ENCODE results near the gene CETN1.

The CETN1 gene

GRCh38 chr18:610214-610928 is 30.2 kb downstream of the CETN1 start:
- TF ChIP-seq CTCF (IDR thresholded peaks at IDR 0.05; ENCODE audit: low read depth, low read length), result no peak
- no peak for TF ChIP-seq EZH2phosphoT487 (IDR thresholded peaks at IDR 0.05; ENCODE audit: low read depth)
- Histone ChIP-seq H3K27me3 (ENCODE audit: low read depth, low read length) (peaks cover 3% of the 10 kb centered on the region; the same call in 1 of the 2 replicates), H3K79me2 (ENCODE audit: low read length) (no peaks in the 10 kb centered on the region), H3K4me3 (ENCODE audit: low read length) (no peak overlapping the region), H3K9me3 (ENCODE audit: insufficient read depth, low read length) (no peaks in the 10 kb centered on the region), H4K20me1 (ENCODE audit: insufficient read depth, low read length) (no peaks in the 10 kb centered on the region), H3K9ac (ENCODE audit: low read length) (no peak overlapping the region), H3K4me2 (ENCODE audit: low read length) (no peak overlapping the region), H3K4me1 (ENCODE audit: low read length) (peaks cover 26% of the 10 kb centered on the region), H3K36me3 (replicated peaks; ENCODE audit: low read depth, low read length) (no peaks in the 10 kb centered on the region), H3K27ac (ENCODE audit: low read length) (no peak overlapping the region), H2AFZ (ENCODE audit: low read depth, low read length) (no peak overlapping the region)

- Histone ChIP-seq H3K27me3 (ENCODE audit: low read depth, low read length) (no peaks in the 10 kb centered on the region), H3K4me2 (ENCODE audit: low read length) (no peak overlapping the region), H3K36me3 (replicated peaks; ENCODE audit: low read depth, low read length) (no peaks in the 10 kb centered on the region), H3K4me3 (ENCODE audit: low read length) (no peak overlapping the region), H4K20me1 (ENCODE audit: insufficient read depth, low read length) (no peaks in the 10 kb centered on the region), H3K9ac (ENCODE audit: low read length) (no peak overlapping the region), H2AFZ (ENCODE audit: low read depth, low read length) (no peak overlapping the region), H3K79me2 (ENCODE audit: low read length) (no peaks in the 10 kb centered on the region), H3K9me3 (ENCODE audit: insufficient read depth, low read length) (no peaks in the 10 kb centered on the region), H3K27ac (ENCODE audit: low read length) (no peak overlapping the region), H3K4me1 (ENCODE audit: low read length) (peaks cover 39% of the 10 kb centered on the region)
- TF ChIP-seq EZH2phosphoT487 (IDR thresholded peaks at IDR 0.05; ENCODE audit: low read depth) (no peak), CTCF (IDR thresholded peaks at IDR 0.05; ENCODE audit: low read depth, low read length) (no peak)
Observed at GRCh38 chr18:612156-612555, 32.0 kb downstream of the CETN1 start.

GRCh38 chr18:614193-614592 is 34.0 kb downstream of the CETN1 start:
- H3K9ac ChIP-seq (ENCODE audit: low read length), result no peak overlapping the region; the same call in 1 of the 2 replicates
- no peaks in the 10 kb centered on the region for H4K20me1 ChIP-seq (ENCODE audit: insufficient read depth, low read length)
- no peaks in the 10 kb centered on the region for H3K9me3 ChIP-seq (ENCODE audit: insufficient read depth, low read length)
- H3K4me3 ChIP-seq (ENCODE audit: low read length), result no peak overlapping the region
- peak overlapping the region; percentile 98 for H3K27ac ChIP-seq (ENCODE audit: low read length)
- no peaks in the 10 kb centered on the region for H3K79me2 ChIP-seq (ENCODE audit: low read length)
- H3K36me3 ChIP-seq (replicated peaks; ENCODE audit: low read depth, low read length), result no peaks in the 10 kb centered on the region
- peak overlapping the region; percentile 84 for H3K4me2 ChIP-seq (ENCODE audit: low read length)
- H3K4me1 ChIP-seq (ENCODE audit: low read length), result peaks cover 28% of the 10 kb centered on the region
- TF ChIP-seq EZH2phosphoT487 (IDR thresholded peaks at IDR 0.05; ENCODE audit: low read depth), result no peak
- TF ChIP-seq CTCF (IDR thresholded peaks at IDR 0.05; ENCODE audit: low read depth, low read length), result no peak
- no peaks in the 10 kb centered on the region; the same call in 1 of the 2 replicates for H3K27me3 ChIP-seq (ENCODE audit: low read depth, low read length)
- H2AFZ ChIP-seq (ENCODE audit: low read depth, low read length), result 0 out of 2 replicates have a peak overlapping the region, but pooled peaks have one; percentile 12

GRCh38 chr18:615092-615521 is 34.9 kb downstream of the CETN1 start:
- Histone ChIP-seq H3K4me1 (ENCODE audit: low read length) (peaks cover 28% of the 10 kb centered on the region), H4K20me1 (ENCODE audit: insufficient read depth, low read length) (no peaks in the 10 kb centered on the region), H3K27me3 (ENCODE audit: low read depth, low read length) (peaks cover 4% of the 10 kb centered on the region), H3K9ac (ENCODE audit: low read length) (peak overlapping the region; percentile 64), H3K79me2 (ENCODE audit: low read length) (no peaks in the 10 kb centered on the region), H3K4me2 (ENCODE audit: low read length) (peak overlapping the region; percentile 84), H3K27ac (ENCODE audit: low read length) (peak overlapping the region; percentile 98), H2AFZ (ENCODE audit: low read depth, low read length) (peak overlapping the region; percentile 12; the same call in 1 of the 2 replicates), H3K9me3 (ENCODE audit: insufficient read depth, low read length) (no peaks in the 10 kb centered on the region), H3K4me3 (ENCODE audit: low read length) (peak overlapping the region; percentile 52), H3K36me3 (replicated peaks; ENCODE audit: low read depth, low read length) (no peaks in the 10 kb centered on the region)
- TF ChIP-seq CTCF (IDR thresholded peaks at IDR 0.05; ENCODE audit: low read depth, low read length) (no peak), EZH2phosphoT487 (IDR thresholded peaks at IDR 0.05; ENCODE audit: low read depth) (no peak)
